A673 (cell line): ENCODE results near the gene DVL3.

Experiments
- CTCF ChIP-seq: fragments of 300-800, 200-600 bp; sonication (generic); conservative IDR thresholded peaks from 2 replicates; pipeline ENCODE4 v1.5.1; 2017; ENCODE audit warnings: low read depth, mild to moderate bottlenecking, antibody characterized with exemption, low read length, moderate library complexity, mixed read lengths
- EZH2 ChIP-seq: fragments of 200-600 bp; sonication (generic); IDR thresholded peaks from 2 replicates; pipeline ENCODE4 v1.6.1; 2017; ENCODE audit warnings: borderline replicate concordance, low read depth, mild to moderate bottlenecking, mixed read lengths, antibody characterized with exemption, low read length; ENCODE audit not compliant: poor library complexity, severe bottlenecking

DNA sequence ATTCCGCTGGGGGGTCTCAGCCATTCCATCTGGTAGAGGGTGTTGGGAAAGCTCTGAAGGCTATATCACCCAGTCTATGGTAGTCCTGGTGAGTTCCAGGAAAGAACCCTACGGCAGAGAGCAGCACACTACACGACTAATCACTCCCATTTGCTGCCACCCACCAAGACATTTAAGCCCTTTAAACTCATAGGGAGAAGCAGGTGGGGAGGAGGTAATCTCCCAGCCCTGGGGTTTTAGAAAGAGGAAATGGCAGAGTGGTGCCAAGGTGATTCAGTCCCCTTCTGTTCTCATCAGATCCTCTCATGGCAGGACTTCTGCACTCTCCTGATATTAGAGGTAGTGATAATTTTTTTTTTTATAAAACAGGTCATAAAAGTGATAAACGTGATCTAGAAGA lies 63.6 kb downstream of the DVL3 start:
- TF ChIP-seq CTCF (no peak), EZH2 (no peak)
